HL-60/S4 treated with retinoic acid at 250 ng/mL for 4 days and 3 days (cell line): ENCODE data around the gene FUT6.
"Not testable (repeated sequence)": the region's sequence is repeated elsewhere in the genome, so short reads cannot be mapped to it uniquely, and the experiment has no call there.

Source experiments
- in situ Hi-C: fragments of 300-500 bp; cut with MboI; formaldehyde crosslinking; loops from 2 replicates; pipeline ENCODE4 v1.7.0; 2022; ENCODE audit warnings: low sequenced_read_pairs

Gene FUT6, protein sequence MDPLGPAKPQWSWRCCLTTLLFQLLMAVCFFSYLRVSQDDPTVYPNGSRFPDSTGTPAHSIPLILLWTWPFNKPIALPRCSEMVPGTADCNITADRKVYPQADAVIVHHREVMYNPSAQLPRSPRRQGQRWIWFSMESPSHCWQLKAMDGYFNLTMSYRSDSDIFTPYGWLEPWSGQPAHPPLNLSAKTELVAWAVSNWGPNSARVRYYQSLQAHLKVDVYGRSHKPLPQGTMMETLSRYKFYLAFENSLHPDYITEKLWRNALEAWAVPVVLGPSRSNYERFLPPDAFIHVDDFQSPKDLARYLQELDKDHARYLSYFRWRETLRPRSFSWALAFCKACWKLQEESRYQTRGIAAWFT

DNA sequence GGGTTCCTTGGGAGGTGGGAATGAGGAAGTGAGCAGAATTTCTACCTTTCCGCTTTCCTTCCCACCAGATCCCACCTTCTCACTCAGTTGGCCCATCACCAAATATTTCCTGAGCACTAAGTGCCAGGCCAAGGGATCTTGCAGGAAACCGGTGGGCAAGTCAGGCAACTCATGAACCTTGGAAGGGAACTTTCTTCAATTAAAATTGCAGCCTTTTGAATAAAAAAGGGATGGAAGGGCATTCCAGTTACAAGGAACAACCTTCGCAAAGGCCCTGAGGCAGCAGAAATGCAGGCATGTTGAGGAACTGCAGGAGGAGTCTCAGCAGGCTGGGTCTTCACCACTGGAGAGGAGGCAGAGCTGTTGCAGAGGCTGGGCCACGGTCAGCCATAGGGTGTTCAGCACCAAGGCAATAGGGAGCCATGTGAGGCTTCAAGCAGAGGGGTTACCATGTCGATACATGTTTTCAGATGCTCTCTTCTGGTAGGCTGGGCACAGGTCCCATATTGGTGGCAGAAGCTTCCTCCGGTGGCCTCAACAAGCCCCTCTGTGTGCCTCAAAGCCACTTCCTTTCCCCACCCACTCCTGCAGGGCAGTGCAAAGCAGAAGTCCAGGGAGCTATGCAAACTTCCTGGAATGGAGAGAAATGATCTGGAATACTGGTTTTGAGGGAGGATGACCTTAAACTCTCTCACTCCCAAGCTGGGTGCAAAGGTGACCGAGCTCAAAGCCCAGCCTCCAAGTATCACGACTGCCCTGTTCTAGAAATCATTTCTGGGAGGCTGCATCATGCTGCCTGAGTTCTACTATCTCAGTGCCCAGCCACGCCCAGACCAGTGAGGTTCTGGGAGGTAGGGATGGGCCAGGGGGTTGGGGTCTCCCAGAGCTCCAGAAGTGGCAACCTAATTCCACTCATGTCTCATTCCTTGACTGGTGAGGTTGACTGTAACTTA is at the start of gene FUT6:
TSS of gene FUT6 (minus strand) at position 638 of the 953 bp plus-strand sequence. CDS start 7,135 bp downstream, outside the sequence.
- in situ Hi-C loops: no loop called here

DNA sequence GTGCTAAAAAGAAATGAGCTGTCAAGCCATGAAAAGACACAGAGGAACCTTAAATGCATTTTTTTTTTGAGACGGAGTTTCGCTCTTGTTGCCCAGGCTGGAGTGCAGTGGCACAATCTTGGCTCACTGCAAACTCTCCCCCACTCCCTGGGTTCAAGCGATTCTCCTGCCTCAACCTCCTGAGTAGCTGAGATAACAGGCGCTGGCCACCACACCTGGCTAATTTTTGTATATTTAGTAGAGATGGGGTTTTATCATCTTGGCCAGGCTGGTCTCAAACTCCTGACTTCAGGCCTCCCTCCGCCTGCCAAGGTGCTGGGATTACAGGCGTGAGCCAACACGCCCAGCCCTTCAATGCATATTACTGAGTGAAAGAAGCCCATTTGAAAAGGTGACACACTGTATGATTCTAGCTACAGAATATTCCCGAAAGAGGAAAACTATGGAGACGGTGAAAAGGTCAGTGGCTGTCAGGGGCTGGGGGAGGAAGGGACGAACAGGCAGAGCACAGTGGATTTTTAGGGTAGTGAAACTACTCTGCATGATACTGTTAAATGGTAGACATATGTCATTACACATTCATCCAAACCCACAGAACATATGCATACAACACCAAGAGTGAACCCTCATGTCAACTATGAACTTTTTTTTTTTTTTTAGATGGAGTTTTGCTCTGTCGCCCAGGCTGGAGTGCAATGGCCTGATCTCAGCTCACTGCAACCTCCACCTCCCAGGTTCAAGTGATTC is 44.7 kb upstream of the FUT6 start:
- in situ Hi-C loops: not testable (repeated sequence)

DNA sequence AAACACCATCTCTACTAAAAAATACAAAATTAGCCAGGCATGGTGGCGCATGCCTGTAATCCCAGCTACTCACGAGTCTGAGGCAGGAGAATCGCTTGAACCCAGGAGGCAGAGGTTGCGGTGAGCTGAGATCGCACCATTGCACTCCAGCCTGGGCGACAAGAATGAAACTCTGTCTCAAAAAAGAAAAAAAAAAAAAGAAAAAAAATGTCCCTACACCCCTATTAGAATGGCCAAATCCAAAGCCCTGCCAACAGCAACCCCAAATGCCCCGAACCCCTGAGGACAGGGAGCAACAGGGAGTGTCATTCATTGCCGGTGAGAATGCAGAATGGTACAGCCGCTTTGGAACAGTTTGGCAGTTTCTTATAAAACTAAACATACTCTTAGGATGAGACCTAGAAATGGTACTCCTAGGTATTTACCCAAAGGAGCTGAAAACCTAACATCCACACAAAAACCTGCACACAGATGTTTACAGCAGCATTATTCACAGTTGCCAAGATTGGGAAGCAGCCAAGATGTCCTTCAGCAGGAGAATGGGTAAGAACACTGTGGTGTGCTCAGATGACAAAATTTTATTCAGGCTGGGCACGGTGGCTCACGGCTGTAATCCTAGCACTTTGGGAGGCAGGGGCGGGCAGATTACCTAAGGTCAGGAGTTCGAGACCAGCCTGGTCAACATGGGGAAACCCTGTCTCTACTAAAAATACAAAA is 43.8 kb upstream of the FUT6 start:
- in situ Hi-C loops: not testable (repeated sequence)

DNA sequence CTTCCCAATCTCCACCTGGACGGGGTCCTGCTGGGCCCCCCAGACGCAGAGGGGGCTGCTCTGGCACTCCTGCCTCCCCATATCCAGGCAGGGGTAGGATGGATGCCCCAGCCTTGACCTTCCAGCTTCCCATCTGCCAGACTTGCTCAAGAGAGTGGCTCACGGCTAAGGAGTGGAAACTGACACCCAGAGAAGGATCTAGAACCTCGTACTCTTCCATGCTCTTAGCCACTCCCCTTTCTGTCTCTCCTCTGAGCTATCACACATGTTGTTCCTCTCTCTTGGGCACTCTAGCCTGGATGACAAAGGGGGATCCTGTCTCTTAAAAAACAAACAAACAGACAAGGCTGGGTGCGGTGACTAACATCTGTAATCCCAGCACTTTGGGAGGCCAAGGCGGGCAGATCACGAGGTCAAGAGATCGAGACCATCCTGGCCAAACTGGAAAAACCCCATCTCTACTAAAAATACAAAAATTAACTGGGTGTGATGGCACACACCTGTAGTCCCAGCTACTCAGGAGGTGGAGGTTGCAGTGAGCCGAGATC is 43.0 kb upstream of the FUT6 start:
- in situ Hi-C loops: no loop called here

DNA sequence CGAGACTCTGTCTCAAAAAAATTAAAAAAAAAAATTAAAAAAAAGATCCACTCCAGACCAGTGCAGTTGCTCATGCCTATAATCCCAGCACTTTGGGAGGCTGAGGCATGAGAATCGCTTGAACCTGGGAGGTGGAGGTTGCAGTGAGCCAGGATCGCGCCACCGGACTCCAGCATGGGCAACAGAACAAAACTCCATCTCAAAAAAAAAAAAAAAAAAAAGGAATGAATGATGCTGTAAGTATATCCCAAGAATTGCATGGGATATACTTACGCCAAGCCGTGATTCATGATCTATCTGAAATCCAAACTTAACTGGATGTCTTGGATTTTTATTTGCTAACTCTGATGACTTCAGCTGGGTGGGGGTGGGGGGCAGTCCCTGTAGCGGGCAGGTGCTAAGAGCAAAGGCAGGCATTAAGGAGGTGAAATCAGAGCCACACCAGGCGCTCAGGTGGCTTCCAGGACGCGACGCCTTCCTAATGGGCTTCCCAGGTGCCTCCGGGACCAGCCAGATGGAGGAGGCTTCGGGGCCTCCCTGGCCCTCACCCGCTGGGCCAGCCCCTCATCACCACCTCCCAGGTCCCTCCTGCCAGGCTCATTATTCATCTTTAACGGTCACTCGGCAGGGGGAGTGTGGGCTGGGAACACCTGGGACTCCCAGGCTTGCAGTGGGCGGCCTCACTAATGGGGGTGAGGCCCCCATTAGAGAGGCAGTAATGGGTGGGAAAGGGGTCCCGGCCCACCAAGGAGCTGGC is 42.2 kb upstream of the FUT6 start:
- in situ Hi-C loops: no loop called here

DNA sequence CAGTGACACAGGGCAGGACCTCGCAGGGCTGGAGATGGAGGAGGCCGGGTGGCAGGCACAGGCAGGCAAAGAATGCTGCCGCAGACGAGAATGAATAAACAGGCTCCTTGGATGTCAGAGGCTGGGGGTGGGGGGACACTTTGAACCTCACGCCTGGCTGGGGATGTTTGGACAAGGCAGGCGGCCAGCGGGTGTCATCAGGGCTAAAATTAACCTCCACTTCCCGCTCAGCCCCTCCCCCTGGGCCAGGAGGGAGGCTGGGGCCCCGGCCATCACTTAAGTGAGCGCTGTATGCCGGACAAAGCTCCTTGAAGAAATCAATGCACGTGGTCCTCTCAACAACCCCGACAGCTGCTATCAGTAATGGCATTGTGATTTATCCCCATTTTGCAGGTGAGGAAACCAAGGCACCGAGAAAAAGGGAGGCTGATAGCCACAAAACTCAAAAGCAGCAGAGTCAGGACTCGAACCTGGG is 41.1 kb upstream of the FUT6 start:
- in situ Hi-C loops: no loop called here

DNA sequence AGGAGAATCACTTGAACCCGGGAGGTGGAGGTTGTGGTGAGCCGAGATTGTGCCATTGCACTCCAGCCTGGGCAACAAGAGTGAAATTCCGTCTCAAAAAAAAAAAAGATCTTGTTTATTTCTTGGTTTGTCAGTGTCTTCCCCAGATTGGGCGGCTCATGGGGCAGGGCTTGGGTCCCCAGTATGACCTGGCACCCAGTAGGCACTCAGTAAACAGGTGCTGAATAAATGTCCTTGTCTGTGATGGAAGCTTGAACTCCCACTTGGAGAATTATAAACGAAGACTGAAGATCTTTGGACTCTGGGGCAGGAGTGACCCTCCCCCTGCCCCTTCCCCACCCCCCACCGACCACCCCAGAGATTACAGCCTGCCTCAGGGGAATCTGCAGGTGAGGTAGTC is 40.7 kb upstream of the FUT6 start:
- in situ Hi-C loops: no loop called here

DNA sequence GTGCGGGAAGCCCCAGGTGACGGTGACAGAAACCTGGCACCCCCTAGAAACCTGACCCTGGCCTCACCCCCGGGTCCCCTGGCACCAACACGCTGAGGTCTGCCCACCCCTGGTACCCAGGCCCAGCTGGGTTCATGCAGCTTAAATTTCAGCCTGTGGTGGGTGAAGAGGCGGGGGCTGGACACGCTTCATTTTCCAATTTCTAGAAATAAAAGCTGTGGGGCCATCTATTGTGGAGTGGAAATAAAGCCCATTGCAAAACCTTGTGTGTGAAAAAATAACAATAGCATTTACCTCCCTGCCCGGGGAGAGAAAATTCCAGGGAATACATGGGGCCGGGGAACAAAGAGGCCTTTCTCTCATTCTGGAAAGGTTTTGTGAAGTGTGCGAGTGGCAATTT is 38.4 kb upstream of the FUT6 start:
- in situ Hi-C loops: no loop called here

DNA sequence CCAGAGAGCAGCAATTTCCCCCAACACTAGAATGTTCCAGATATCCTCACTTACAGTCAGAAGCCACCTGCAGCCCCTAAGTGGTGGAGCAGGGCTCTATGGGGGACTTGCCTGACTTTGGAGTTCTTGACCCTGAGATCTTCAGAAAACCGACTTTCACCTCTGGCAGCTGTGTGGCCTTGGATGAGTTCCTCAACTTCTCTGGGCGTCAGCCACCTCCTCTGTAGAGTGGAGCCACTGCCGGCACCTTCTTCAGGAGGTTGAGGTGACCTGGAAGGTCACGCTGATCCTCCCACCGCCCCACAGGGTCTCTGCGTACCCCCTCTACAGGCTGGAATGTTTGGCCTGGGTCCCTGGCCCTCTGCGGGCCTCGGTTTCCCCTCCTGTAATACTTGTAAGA is 37.9 kb upstream of the FUT6 start:
- in situ Hi-C loops: no loop called here

DNA sequence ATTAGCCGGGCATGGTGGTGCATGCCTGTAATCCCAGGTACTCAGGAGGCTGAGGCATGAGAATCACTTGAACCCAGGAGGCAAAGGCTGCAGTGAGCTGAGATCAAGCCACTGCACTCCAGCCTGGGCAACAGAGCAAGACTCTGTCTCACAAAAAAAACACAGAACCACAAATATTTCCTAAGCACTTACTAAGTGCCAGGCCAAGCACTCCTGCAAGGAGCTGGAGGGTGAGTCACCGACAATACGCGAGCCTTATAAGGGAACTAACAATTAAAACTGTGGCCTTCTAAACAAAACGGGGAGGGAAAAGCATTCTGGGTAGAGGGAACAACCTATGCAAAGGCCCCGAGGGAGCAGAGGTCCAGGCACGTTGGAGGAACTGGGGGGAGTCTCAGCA is 35.0 kb upstream of the FUT6 start:
- in situ Hi-C loops: not testable (repeated sequence)

DNA sequence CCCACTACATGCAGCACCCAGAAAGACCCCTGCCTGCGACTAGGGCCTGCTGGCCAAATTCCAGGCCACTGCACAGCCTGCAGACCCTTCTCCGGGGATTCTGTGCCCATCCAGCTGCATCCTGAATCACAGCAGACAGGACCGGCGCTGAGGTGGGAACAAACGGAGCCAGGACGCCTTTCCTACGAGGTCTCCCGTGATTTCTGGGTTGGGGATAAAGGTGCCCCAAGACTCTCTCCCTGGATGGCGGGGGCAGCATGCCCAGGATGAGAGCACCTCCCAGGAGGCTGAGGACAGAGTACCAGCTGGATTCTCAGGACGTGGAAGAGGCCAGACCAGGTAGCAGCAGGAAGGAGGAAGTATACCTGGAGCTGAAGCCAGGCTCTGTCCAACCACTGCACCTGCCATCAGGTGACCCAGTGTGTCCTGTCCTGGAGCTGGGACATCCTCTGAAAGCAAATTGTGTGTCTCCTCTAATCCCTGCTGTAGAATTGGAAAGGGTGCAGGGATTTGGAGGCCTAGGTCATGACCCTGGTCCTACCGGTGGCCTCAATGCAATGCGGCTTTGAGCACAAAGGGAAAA is 34.2 kb upstream of the FUT6 start:
- in situ Hi-C loops: no loop called here

DNA sequence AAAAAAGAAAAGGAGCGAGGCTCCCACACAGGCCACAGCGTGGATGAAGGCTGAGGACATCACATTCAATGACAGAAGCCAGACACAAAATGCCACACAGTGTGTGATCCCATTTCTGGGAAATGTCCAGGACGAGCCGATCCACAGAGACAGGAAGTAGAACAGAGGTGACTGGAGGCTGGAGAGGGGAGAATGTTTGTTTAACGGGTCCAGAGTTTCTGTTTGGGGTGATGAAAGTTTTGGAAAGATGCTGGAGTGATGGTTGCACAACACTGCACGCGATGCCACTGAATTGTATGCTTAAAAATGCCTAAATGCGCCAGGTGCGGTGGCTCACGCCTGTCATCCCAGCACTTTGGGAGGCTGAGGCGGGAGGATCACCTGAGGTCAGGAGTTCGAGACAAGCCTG is 31.5 kb upstream of the FUT6 start:
- in situ Hi-C loops: no loop called here

DNA sequence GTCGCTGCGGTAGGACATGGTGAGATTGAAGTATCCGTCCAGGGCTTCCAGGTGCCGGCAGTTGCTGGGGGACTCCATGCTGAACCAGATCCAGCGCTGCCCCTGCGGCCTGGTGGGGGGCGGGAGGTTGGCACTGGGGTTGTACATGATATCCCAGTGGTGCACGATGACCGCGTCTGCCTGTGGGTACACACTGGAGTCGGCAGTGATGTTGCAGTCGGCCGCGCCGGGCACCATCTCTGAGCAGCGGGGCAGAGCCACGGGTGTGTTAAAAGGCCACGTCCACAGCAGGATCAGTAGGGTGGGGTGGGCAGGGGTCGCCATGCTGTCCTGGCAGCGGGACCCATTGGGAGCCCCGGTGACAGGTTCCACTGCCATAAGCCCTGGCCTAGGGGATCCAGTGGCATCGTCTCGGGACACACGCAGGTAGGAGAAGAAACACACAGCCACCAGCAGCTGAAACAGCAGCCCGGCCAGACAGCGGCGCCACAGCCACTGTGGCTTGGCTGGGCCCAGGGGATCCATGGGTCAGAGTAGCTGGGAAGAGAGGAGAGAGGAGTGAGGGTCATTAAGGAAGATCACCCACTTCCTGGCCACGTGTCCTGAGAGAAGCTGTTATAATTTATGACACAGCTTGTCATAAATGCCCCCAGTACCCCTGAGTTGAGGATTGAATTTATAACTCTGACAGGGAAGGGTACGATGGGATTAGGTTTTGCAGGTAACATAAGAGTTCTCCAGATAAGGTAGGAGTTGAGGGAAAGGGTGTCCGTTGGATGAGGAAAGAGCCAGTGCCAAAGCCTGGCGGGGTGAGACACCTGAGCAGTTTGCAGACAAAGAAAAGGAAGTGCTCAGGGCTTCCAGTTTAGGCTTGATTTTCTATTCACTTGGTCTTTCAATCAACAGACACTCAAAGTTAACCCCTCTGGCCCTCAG is 28.0 kb upstream of the FUT6 start:
- in situ Hi-C loops: no loop called here

DNA sequence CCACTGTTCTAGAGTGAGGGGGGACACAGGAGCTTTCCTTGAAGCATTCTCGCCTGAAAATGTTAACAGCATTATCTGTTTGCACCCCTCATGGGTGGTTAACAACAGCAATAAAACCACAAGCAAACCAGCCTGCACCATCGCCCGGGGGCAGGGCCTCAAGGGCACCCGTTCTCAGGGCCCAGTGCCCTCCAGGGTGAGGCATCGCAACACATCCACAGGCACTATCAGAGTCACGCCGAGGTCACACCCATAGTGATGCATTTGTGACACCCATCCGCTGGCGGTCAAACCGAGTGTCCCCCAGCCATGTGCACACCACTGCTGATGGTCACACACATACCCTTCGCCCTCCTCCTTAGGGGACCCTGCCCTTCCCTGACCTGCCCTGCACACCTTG is 26.3 kb upstream of the FUT6 start:
- in situ Hi-C loops: no loop called here

DNA sequence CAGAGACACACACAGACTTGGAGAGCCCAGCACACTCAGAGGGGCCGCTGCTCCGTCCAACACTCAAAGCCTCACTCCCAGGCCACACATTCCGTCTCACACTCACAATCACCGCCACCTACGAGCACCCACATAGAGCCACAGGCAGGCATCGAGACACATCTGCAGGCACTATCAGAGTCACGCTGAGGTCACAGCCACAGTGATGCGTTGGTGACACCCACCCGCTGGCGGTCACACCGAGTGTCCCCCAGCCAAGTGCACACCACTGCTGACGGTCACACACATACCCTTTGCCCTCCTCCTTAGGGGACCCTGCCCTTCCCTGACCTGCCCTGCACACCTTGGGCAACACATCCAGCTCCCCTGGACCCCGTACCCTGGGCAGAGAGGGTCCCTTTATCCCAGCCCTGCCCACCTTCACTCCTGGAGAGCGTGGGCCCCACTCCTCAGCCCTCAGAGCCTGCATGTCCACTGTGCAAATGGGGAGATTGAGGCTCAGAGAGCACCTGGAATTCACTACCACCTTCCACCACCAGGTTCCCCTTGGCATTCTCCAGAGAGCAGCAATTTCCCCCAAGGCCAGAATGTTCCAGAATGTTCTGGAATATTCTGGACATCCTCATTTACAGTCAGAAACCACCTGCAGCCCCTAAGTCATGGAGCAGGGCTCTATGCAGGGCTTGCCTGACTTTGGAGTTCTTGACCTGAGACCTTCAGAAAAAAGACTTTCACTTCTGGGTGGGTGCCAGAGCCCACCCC is 25.4 kb upstream of the FUT6 start:
- in situ Hi-C loops: no loop called here

DNA sequence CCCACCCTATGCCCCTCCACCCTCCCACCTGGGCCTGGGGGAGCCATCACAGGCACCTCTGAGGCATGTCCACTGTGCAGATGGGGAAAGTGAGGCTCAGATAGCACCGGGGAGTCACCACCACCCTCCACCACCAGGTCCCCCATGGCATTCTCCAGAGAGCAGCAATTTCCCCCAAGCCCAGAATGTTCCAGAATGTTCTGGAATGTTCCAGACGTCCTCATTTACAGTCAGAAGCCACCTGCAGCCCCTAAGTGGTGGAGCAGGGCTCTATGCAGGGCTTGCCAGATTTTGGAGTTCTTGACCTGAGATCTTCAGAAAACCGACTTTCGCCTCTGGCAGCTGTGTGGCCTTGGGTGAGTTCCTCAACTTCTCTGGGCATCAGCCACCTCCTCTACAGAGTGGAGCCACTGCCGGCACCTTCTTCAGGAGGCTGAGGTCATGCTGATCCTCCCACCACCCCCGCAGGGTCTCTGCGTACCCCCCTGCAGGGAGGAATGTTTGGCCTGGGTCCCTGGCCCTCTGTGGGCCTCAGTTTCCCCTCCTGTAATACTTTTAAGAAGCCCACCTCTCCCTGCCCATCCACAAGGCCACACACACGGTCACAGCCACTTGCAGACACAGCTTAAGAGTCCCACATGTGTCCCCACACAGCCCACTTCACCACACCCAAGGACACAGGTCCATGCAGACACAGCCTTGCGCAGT is 24.7 kb upstream of the FUT6 start:
- in situ Hi-C loops: no loop called here
